ENCODE results near the gene AMN. TPM values are rescaled to one million over a fixed set of nuclear protein-coding genes. Genes with fewer than 3 reads are reported as not detected.

AMN gene
- total RNA-seq, 2 experiments from 2014 or later: 0.35 to 5.6 TPM

DNA sequence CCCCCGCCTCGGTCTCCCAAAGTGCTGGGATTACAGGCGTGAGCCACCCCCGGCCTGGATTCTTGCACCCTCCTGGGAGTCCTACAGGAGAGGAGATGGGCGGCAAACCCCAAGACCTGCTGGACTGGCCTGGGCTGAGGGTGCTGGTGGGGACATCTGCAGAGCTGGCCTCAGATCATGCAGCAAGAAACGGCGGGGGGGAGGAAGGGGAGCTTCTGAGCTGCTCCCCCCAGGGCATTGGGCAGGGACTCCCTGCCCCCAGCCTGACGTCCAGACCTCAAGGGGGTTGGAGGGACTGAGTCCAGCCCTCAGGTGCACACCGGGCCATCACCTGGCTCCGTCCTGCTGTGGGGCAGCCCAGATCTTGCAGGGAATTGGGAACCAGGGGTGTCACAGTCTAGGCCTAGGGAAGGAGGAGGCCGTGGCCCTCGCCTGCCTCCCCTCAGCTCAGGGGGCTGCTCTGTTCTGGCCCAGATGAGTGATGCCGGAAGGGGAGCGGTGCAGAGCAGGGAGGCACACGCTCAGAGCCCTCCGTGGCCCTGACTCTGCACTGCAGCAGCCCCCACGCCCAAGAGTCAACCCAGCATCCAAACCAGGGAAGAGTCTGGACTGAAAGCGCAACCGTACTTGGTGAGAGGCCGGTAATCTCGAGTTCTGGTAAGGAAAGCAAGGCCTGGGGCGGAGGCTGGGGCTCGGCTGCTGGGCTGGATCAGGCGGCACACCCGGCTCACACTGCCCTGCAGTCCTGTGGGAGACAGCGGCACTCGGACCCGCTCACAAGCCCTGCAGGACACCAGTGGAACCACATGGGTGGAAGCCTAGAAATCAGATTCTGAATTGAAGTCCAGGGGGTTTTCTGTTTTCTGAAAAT, 8.9 kb upstream of the AMN start:
- H3K9me3 ChIP-seq (ENCODE audit: low read length): no peaks in the 10 kb centered on the region
- no peaks in the 10 kb centered on the region for H3K79me2 ChIP-seq (ENCODE audit: insufficient read depth, low read depth, low read length)
- BruUV-seq (replicated peaks): no TSS peak
- DNase-seq (ENCODE audit: low spot score): no peak
- no peak overlapping the region for H3K27ac ChIP-seq (ENCODE audit: low read depth, low read length, poor library complexity, severe bottlenecking)
- H3K4me1 ChIP-seq (ENCODE audit: insufficient read depth, low read length, poor library complexity, severe bottlenecking): peaks cover 28% of the 10 kb centered on the region
- no peak overlapping the region for H3K4me3 ChIP-seq (ENCODE audit: low read depth, low read length, poor library complexity, severe bottlenecking)
- ChIA-PET CTCF (ENCODE audit: unreplicated experiment) (interaction anchor here (0.6 kb wide), 1 partner anchor 188 kb away, joined by 5 read pairs; no protein-coding TSS in a partner anchor), POLR2A (interaction anchor here (0.6 to 0.8 kb wide), 3 partner anchors 9 to 347 kb away, joined by 3 to 6 read pairs (median 4); no protein-coding TSS in a partner anchor)
- H2AFZ ChIP-seq (ENCODE audit: low read length): no peak overlapping the region
- TF ChIP-seq, protein P1, sequence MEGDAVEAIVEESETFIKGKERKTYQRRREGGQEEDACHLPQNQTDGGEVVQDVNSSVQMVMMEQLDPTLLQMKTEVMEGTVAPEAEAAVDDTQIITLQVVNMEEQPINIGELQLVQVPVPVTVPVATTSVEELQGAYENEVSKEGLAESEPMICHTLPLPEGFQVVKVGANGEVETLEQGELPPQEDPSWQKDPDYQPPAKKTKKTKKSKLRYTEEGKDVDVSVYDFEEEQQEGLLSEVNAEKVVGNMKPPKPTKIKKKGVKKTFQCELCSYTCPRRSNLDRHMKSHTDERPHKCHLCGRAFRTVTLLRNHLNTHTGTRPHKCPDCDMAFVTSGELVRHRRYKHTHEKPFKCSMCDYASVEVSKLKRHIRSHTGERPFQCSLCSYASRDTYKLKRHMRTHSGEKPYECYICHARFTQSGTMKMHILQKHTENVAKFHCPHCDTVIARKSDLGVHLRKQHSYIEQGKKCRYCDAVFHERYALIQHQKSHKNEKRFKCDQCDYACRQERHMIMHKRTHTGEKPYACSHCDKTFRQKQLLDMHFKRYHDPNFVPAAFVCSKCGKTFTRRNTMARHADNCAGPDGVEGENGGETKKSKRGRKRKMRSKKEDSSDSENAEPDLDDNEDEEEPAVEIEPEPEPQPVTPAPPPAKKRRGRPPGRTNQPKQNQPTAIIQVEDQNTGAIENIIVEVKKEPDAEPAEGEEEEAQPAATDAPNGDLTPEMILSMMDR (conservative IDR thresholded peaks at IDR 0.05; ENCODE audit: low read length): no peak
- intact Hi-C loops (cut with micrococcal nuclease; ENCODE audit: unreplicated experiment): no loop called here
- H3K36me3 ChIP-seq (ENCODE audit: insufficient read depth, low read length): no peaks in the 10 kb centered on the region
- H4K20me1 ChIP-seq (ENCODE audit: insufficient read depth, low read length): peaks cover 8% of the 10 kb centered on the region; the same call in 1 of the 2 replicates
- H3K9me2 ChIP-seq (ENCODE audit: insufficient read depth, low read length): no peaks in the 10 kb centered on the region
- peak overlapping the region; percentile 43 for H3K4me2 ChIP-seq (ENCODE audit: low read length)

DNA sequence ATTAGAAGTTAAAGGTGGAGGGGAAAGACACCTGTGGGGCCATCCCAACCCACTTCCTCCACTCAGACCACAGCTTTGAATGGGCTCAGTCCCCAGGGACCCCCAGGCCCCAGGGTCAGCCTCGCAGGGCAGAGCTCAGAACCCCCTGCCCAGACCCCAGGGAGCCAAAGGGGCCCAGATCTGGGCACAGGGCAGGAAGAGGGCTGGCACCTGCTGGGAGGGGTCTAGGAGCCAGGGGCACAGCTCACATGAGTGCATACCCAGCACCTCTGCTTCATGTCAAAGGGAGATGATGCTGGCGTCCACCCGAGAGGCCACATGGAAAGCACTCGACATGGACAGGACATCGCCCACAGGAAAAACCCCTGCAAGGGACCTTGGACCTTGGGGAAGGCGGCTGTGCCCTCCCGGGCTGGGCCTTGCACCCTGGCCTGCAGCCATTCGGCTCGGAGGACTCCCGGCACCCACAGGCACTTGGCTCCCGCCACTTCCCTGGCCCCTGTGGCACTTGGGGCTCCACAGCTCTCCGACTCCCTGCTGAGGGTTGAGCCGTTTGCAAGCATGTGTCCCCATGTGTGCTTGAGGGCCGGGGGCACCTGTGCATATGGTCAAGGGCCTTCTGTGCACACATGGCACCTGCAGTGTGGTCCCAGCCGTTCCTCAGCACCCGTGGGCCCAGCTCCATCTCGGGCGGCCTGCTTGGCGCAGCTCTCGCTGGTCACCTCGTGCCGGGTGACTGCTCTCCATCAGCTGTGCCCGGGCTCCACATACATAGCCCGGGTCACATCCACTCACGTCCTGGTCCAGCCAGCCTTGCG, 7.8 kb upstream of the AMN start:
- Histone ChIP-seq H3K4me3 (ENCODE audit: low read depth, low read length, poor library complexity, severe bottlenecking) (no peak overlapping the region), H4K20me1 (ENCODE audit: insufficient read depth, low read length) (peaks cover 8% of the 10 kb centered on the region; the same call in 1 of the 2 replicates), H3K9me3 (ENCODE audit: low read length) (no peaks in the 10 kb centered on the region), H3K27ac (ENCODE audit: low read depth, low read length, poor library complexity, severe bottlenecking) (no peak overlapping the region), H2AFZ (ENCODE audit: low read length) (no peak overlapping the region), H3K79me2 (ENCODE audit: insufficient read depth, low read depth, low read length) (no peaks in the 10 kb centered on the region), H3K36me3 (ENCODE audit: insufficient read depth, low read length) (no peaks in the 10 kb centered on the region), H3K4me1 (ENCODE audit: insufficient read depth, low read length, poor library complexity, severe bottlenecking) (peaks cover 28% of the 10 kb centered on the region), H3K9me2 (ENCODE audit: insufficient read depth, low read length) (no peaks in the 10 kb centered on the region), H3K4me2 (ENCODE audit: low read length) (peak overlapping the region; percentile 43)
- CTCF ChIA-PET (ENCODE audit: unreplicated experiment): interaction anchor here (0.9 kb wide), 1 partner anchor 218 kb away, joined by 4 read pairs; no protein-coding TSS in a partner anchor
- TF ChIP-seq EZH2phosphoT487 (IDR thresholded peaks at IDR 0.05; ENCODE audit: borderline replicate concordance, low read depth, low read length): no peak
- TF ChIP-seq, protein P1 (conservative IDR thresholded peaks at IDR 0.05; ENCODE audit: low read length): no peak
- peak; percentile 58 for DNase-seq (ENCODE audit: low spot score)
- no TSS peak for BruUV-seq (replicated peaks)
- POLR2A ChIA-PET: interaction anchor here (0.6 kb wide), 1 partner anchor 24 kb away, joined by 4 read pairs; no protein-coding TSS in a partner anchor
- intact Hi-C loops (cut with micrococcal nuclease; ENCODE audit: unreplicated experiment): loop anchor here (5.0 kb wide), 3 partner anchors 322 to 477 kb away; partner anchors contain the start of gene RCOR1
